Osteoblast (primary cell): ENCODE results near the gene PRRG3. TPM values are rescaled to one million over a fixed set of nuclear protein-coding genes. Genes with fewer than 3 reads are reported as not detected.

ENCODE experiments used
- DNase-seq: peaks from one replicate; pipeline ENCODE4 v3.0.0; 2011; ENCODE audit warnings: low spot score, mixed read lengths; ENCODE audit not compliant: insufficient read length; ENCODE audit errors: missing footprints
- H2AFZ ChIP-seq: 2 replicates; pipeline ENCODE4 v1.6.0; 2011; ENCODE audit warnings: mild to moderate bottlenecking, low read length
- H3K27ac ChIP-seq: 2 replicates; pipeline ENCODE4 v1.5.1; 2011; ENCODE audit warnings: mild to moderate bottlenecking, low read depth, low read length, moderate library complexity
- H3K27me3 ChIP-seq: 2 replicates; pipeline ENCODE4 v1.6.0; 2012; ENCODE audit warnings: mild to moderate bottlenecking, control low read depth, inconsistent platforms, low read length, moderate library complexity; ENCODE audit not compliant: insufficient read depth
- H3K36me3 ChIP-seq: 2 replicates; pipeline ENCODE4 v1.5.1; 2011; ENCODE audit warnings: mild to moderate bottlenecking, low read length, control low read depth, moderate library complexity; ENCODE audit not compliant: insufficient read depth
- H3K4me1 ChIP-seq: 2 replicates; pipeline ENCODE4 v1.5.1; 2011; ENCODE audit warnings: mild to moderate bottlenecking, low read length, control low read depth, moderate library complexity; ENCODE audit not compliant: insufficient read depth
- H3K4me2 ChIP-seq: 2 replicates; pipeline ENCODE4 v1.6.0; 2011; ENCODE audit warnings: mild to moderate bottlenecking, low read length; ENCODE audit not compliant: insufficient read depth
- H3K4me3 ChIP-seq: fragments of 200-600 bp; sonication (generic); 3 replicates; pipeline ENCODE4 v1.5.1; 2012; ENCODE audit warnings: mild to moderate bottlenecking, low read length, inconsistent platforms; ENCODE audit not compliant: insufficient read depth
- H3K79me2 ChIP-seq: 2 replicates; pipeline ENCODE4 v1.6.0; 2012; ENCODE audit warnings: mild to moderate bottlenecking, low read length, control low read depth, inconsistent platforms; ENCODE audit not compliant: insufficient read depth
- H3K9me3 ChIP-seq: 2 replicates; pipeline ENCODE4 v1.5.1; 2011; ENCODE audit warnings: low read depth, low read length, control low read depth
- H4K20me1 ChIP-seq: 2 replicates; pipeline ENCODE4 v1.6.0; 2012; ENCODE audit warnings: mild to moderate bottlenecking, low read length, control low read depth; ENCODE audit not compliant: insufficient read depth
- CTCF ChIP-seq: IDR thresholded peaks from 2 replicates; pipeline ENCODE4 v1.5.1; 2011; ENCODE audit warnings: mild to moderate bottlenecking, low read depth, low read length, moderate library complexity; ENCODE audit errors: extremely low read depth
- total RNA-seq: library from RNA; depleted of rRNA; stranded (reverse); fragments of >200 nt; gene quantifications from 2 replicates; pipeline ENCODE4 v1.2.3, GENCODE V29; 2012

The PRRG3 gene
- total RNA-seq, result under 0.01 TPM in 1 of 2 replicates, not detected in the other

DNA sequence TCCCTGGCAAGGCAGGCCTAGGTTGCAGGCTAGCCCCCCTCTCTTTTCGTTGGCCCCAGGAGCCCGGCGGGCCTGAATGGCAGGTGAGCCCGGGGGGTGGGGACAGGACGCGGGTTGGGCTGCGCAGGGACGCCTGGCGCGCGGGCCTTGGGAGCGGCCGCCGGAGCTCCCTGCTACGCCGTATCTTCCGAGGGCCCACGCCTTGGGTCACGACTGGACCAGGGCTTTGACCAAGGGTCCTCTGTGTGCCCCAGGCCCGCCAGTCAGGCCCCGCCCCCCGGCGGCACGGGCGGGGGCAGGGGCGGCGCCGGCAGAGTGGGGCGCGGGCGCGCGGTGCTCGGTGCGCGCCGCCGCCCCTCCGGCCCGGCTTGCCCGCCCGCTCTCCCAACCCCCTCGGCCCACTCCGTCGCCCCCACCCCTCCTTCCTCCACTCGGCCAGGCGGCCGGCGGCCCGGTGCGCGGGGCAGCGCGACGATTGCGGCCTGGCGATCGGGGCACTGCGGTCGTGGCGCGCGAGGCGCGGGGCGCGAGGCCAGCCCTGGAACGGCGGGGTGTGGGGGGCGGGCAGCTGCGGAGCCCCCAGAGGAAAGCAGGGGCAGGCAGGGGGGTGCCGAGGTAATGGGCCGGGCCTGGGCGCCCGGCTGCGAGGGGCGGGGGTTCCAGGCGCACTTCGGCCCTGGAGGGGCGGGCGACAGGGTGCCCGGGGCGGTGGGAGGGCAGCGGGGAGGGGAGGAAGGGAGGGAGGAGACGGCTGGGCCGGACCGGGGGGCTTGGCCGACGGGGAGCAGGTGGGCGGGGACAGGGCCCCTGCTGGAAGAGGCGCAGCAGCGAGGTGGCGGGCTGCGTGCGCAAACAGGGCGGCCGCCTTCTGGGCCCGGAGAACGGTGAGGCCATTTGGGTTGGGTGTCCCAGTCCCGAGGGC lies at the start of gene PRRG3:
TSS of gene PRRG3 (plus strand) at position 798 of the 922 bp plus-strand sequence. CDS start 3,357 bp downstream, outside the sequence.
- no peak within 1 kb of the TSS for H2AFZ ChIP-seq
- no peaks in the 10 kb centered on the region for H3K27me3 ChIP-seq
- no peaks in the 10 kb centered on the region for H3K79me2 ChIP-seq
- no peaks in the 10 kb centered on the region for H3K9me3 ChIP-seq
- no peak for TF ChIP-seq CTCF
- no peaks in the 10 kb centered on the region for H3K36me3 ChIP-seq
- no peaks in the 10 kb centered on the region for H4K20me1 ChIP-seq
- H3K4me1 ChIP-seq, result no peaks in the 10 kb centered on the region
- DNase-seq, result no peak
- H3K27ac ChIP-seq, result no peak within 1 kb of the TSS
- H3K4me3 ChIP-seq, result no peak within 1 kb of the TSS
- H3K4me2 ChIP-seq, result no peak within 1 kb of the TSS

GRCh38 chrX:151675121-151675746 lies 20.0 kb upstream of the PRRG3 start:
- Histone ChIP-seq H3K4me2 (no peak overlapping the region), H3K4me3 (no peak overlapping the region), H3K9me3 (no peaks in the 10 kb centered on the region), H3K27me3 (no peaks in the 10 kb centered on the region), H3K79me2 (no peaks in the 10 kb centered on the region), H4K20me1 (no peaks in the 10 kb centered on the region), H3K36me3 (no peaks in the 10 kb centered on the region), H3K27ac (no peak overlapping the region), H2AFZ (no peak overlapping the region), H3K4me1 (no peaks in the 10 kb centered on the region)
- TF ChIP-seq CTCF, result no peak
- DNase-seq, result no peak

DNA sequence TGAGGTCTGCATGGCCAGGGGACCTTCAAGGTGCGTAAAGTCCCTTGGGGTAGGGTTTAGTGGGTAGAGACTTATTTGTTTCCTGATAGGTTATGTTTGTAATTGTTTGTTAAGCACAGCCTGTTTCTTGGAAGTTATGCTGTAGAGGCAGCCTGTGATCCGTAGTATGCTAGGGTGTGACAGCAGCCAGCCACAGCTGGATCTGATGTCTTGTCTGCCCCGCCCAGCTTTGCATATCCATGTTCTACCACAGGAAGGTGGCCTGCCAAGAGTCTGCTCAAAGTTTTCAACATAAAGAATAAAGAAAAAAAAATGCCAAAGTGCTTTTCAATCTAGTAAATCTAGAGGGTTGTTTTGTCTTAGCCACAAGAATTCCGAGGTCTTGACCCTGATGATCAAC lies 19.1 kb upstream of the PRRG3 start:
- no peak for DNase-seq
- Histone ChIP-seq H3K36me3 (no peaks in the 10 kb centered on the region), H3K4me3 (no peak overlapping the region), H3K9me3 (no peaks in the 10 kb centered on the region), H3K79me2 (no peaks in the 10 kb centered on the region), H3K4me2 (no peak overlapping the region), H3K4me1 (no peaks in the 10 kb centered on the region), H3K27ac (no peak overlapping the region), H3K27me3 (no peaks in the 10 kb centered on the region), H2AFZ (no peak overlapping the region), H4K20me1 (no peaks in the 10 kb centered on the region)
- TF ChIP-seq CTCF, result no peak

DNA sequence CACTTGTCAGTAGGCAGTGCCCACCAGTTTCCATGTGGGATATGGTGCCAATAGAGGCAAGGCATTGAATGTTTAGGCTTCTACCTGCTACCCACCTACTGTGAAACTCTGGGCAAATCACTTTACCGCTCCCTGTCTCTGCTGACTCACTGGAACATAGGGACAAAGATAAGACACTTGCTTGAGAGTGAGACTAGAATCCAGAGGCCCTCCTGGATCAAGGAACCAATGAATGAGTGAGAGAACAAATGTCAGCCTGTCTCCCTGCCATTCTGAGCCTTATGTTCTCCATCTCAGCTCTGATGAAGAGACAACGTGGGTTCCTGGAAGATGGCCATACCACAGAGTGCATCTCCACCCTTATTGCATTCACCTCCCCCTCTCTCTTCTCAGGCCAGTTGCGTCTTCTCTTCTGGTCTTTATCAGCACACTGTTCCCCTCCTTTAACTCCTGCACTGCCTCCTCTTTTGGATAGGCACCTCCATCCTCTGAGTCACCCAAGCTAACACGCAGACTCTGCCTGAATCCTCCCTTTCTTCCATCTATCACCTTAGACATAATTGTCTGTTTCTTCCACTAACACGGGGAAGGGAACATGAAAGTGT lies 15.4 kb upstream of the PRRG3 start:
- Histone ChIP-seq H3K36me3 (no peaks in the 10 kb centered on the region), H4K20me1 (no peaks in the 10 kb centered on the region)
- no peak for TF ChIP-seq CTCF

More for the DNA sequence above, 15.4 kb upstream of the PRRG3 start:
- no peaks in the 10 kb centered on the region for H3K79me2 ChIP-seq
- H2AFZ ChIP-seq, result no peak overlapping the region
- H3K27me3 ChIP-seq, result no peaks in the 10 kb centered on the region
- H3K9me3 ChIP-seq, result no peaks in the 10 kb centered on the region
- no peaks in the 10 kb centered on the region for H3K4me1 ChIP-seq
- H3K27ac ChIP-seq, result no peak overlapping the region
- no peak overlapping the region for H3K4me3 ChIP-seq
- no peak for DNase-seq
- no peak overlapping the region for H3K4me2 ChIP-seq
